Uterine smooth muscle cell (primary cell): ENCODE data around the gene GOLPH3. TPM values are rescaled to one million over a fixed set of nuclear protein-coding genes. Genes with fewer than 3 reads are reported as not detected.

ENCODE experiments used
- total RNA-seq: library from RNA; depleted of rRNA; stranded (reverse); fragments of >200 nt; gene quantifications from 2 replicates; pipeline ENCODE4 v1.2.3, GENCODE V29; 2014

GOLPH3 gene
- 99.9 and 105 TPM in 2 replicates for total RNA-seq

DNA sequence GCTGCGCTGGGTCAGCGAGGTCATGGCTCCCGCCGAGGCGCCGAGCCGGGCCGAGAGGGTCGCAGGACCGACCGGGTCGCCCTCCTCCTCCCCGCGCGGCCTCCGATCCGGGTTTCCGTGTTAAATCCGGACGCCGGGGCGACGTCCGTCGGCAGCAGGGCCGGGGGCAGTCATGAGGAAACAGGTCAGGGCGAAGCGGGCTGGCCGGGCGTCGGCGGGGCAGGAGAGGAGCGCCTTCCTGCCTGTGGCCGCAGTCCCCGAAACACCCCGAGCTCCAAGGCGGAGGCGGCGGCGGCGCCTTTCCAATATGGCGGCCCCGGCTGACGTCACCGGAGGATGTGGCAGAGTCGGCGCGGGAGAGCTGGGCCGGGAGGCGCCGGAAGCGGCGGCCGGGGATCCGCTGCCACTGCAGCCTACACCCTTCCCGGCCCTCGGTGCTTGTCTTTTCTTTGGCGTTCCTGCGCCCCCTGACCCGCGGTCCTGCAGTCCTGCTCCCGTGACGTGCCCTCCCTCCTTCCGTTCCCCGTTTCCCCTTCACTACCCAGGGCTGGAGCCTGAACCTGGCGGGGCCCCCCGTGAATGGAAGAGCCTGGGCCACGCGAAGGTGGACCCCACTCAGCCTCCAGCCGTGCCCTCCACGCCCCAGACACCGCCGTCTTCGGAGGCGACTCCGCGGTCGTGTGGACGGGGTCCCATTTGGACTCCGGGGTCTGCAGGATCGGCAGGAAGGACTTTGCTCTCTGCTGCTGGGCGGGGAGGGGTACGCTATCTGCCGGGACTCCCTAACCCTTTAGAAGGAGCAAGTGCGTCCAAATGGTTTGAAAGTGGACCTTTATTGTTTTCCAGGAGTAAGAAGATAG is at the start of gene GOLPH3:
GOLPH3 (minus strand) TSS at position 309 of the 860 bp plus-strand sequence; CDS start at position 24, 285 bp downstream.

Other genes starting within 250 kb of the GOLPH3 start
- 25.0 and 26.0 TPM in 2 replicates for gene MTMR12, start 138.6 kb upstream of the GOLPH3 start, total RNA-seq